NB4 (cell line): ENCODE results near the gene NFYC.

Experiments used
- CTCF ChIP-seq: IDR thresholded peaks from one replicate; pipeline ENCODE4 v1.5.1; 2012; ENCODE audit warnings: low read depth, low read length
- MYC ChIP-seq: IDR thresholded peaks from 2 replicates; pipeline ENCODE4 v1.6.1; 2011; ENCODE audit warnings: low read depth, low read length
- POLR2A ChIP-seq: IDR thresholded peaks from 2 replicates; pipeline ENCODE4 v1.6.1; 2011; ENCODE audit warnings: mild to moderate bottlenecking; ENCODE audit not compliant: insufficient read length; ENCODE audit errors: extremely low read depth

GRCh38 chr1:40794974-40795715 lies 103.6 kb downstream of the NFYC start:
- TF ChIP-seq CTCF (no peak), MYC (no peak), POLR2A (no peak)
